WTC11 (cell line): ENCODE data around the gene LIMS2. TPM values are rescaled to one million over a fixed set of nuclear protein-coding genes. Genes with fewer than 3 reads are reported as not detected.

ENCODE experiments used
- ATAC-seq: fragments of 200-7000 bp; cut with Tn5 transposase; 2 replicates; pipeline ENCODE4 v1.10.0; 2021; ENCODE audit warnings: mild to moderate bottlenecking, moderate library complexity
- CTCF ChIA-PET: fragments of 300-600 bp; sonication (Branson Sonifier 250); formaldehyde crosslinking; loops from one replicate; lab custom pipeline; 2021; ENCODE audit warnings: antibody characterized with exemption; lab: Charles Lee
- POLR2A ChIA-PET: fragments of 350-600 bp; sonication (Branson Sonifier 250); formaldehyde crosslinking; loops from one replicate; lab custom pipeline; 2021; ENCODE audit warnings: antibody characterized with exemption; lab: Charles Lee
- DNase-seq: peaks from one replicate; pipeline ENCODE4 v3.0.0; 2021; ENCODE audit warnings: low spot score
- H3K27ac Mint-ChIP-seq: 2 replicates; pipeline ENCODE4 v1.8.0; 2021; ENCODE audit warnings: mixed read lengths
- H3K27me3 Mint-ChIP-seq: 2 replicates; pipeline ENCODE4 v1.8.0; 2021; ENCODE audit warnings: low read depth, mild to moderate bottlenecking, moderate library complexity, mixed read lengths
- H3K36me3 Mint-ChIP-seq: 2 replicates; pipeline ENCODE4 v1.8.0; 2021; ENCODE audit warnings: mixed read lengths
- H3K4me1 Mint-ChIP-seq: 2 replicates; pipeline ENCODE4 v1.8.0; 2022; ENCODE audit warnings: mixed read lengths
- H3K4me3 Mint-ChIP-seq: 2 replicates; pipeline ENCODE4 v1.8.0; 2021; ENCODE audit warnings: mild to moderate bottlenecking, moderate library complexity, mixed read lengths
- H3K9me3 Mint-ChIP-seq: 2 replicates; pipeline ENCODE4 v1.8.0; 2021; ENCODE audit warnings: mixed read lengths
- ATF6 ChIP-seq: sonication (generic); formaldehyde crosslinking; IDR thresholded peaks from 2 replicates; pipeline ENCODE4 v1.8.1; 2023; ENCODE audit warnings: mild to moderate bottlenecking, missing genetic modification reagents
- ETV6 ChIP-seq: sonication (generic); formaldehyde crosslinking; IDR thresholded peaks from 2 replicates; pipeline ENCODE4 v1.8.1; 2022; ENCODE audit warnings: mild to moderate bottlenecking, missing genetic modification reagents
- FOXJ3 ChIP-seq: sonication (generic); formaldehyde crosslinking; IDR thresholded peaks from 2 replicates; pipeline ENCODE4 v1.9.0; 2021; ENCODE audit warnings: missing genetic modification reagents, mild to moderate bottlenecking, borderline replicate concordance
- HMGXB4 ChIP-seq: sonication (generic); formaldehyde crosslinking; IDR thresholded peaks from 2 replicates; pipeline ENCODE4 v1.8.1; 2023; ENCODE audit warnings: mild to moderate bottlenecking, moderate library complexity, missing genetic modification reagents
- SMAD3 ChIP-seq: sonication (generic); formaldehyde crosslinking; IDR thresholded peaks from 2 replicates; pipeline ENCODE4 v1.8.0; 2022; ENCODE audit warnings: missing genetic modification reagents, mild to moderate bottlenecking, borderline replicate concordance
- SOX15 ChIP-seq: fragments of 250-450 bp; sonication (Bioruptor Pico); IDR thresholded peaks from 2 replicates; pipeline ENCODE4 v1.9.0; 2021; ENCODE audit warnings: mild to moderate bottlenecking
- TEAD4 ChIP-seq: sonication (generic); formaldehyde crosslinking; IDR thresholded peaks from 2 replicates; pipeline ENCODE4 v1.8.0; 2022; ENCODE audit warnings: mild to moderate bottlenecking, missing genetic modification reagents
- USF1 ChIP-seq: sonication (generic); formaldehyde crosslinking; IDR thresholded peaks from 2 replicates; pipeline ENCODE4 v1.8.0; 2022; ENCODE audit warnings: mild to moderate bottlenecking, missing genetic modification reagents
- ZNF121 ChIP-seq: sonication (generic); formaldehyde crosslinking; IDR thresholded peaks from 2 replicates; pipeline ENCODE4 v1.8.0; 2023; ENCODE audit warnings: missing genetic modification reagents
- ZNF219 ChIP-seq: sonication (generic); formaldehyde crosslinking; IDR thresholded peaks from 2 replicates; pipeline ENCODE4 v1.8.0; 2023; ENCODE audit warnings: missing genetic modification reagents, mild to moderate bottlenecking, borderline replicate concordance
- ZNF416 ChIP-seq: fragments of 250-450 bp; sonication (Bioruptor Pico); IDR thresholded peaks from 2 replicates; pipeline ENCODE4 v1.9.0; 2021; ENCODE audit warnings: mild to moderate bottlenecking, inconsistent platforms
- ZNF425 ChIP-seq: fragments of 250-450 bp; sonication (Bioruptor Pico); conservative IDR thresholded peaks from 2 replicates; pipeline ENCODE4 v1.9.0; 2021; ENCODE audit warnings: mild to moderate bottlenecking
- ZSCAN18 ChIP-seq: fragments of 250-450 bp; sonication (Bioruptor Pico); IDR thresholded peaks from 2 replicates; pipeline ENCODE4 v2.1.2; 2022; ENCODE audit warnings: mild to moderate bottlenecking, moderate library complexity
- total RNA-seq: library from RNA; stranded (reverse); gene quantifications from 3 replicates; pipeline ENCODE4 v1.2.3, GENCODE V29; 2021

LIMS2 gene
- total RNA-seq, 1 experiment from 2014 or later, result 2.4 TPM

- no peak overlapping the region for H3K4me3 Mint-ChIP-seq
- ATAC-seq, result peak; percentile 55
- CTCF ChIA-PET, result interaction anchor here (2.1 to 2.2 kb wide), 2 partner anchors 15 to 31 kb away, joined by 10 to 11 read pairs; no protein-coding TSS in a partner anchor
- peaks cover 23% of the 10 kb centered on the region for H3K27me3 Mint-ChIP-seq
- no peak for TF ChIP-seq USF1 (CRISPR knock-in tag)
- TF ChIP-seq ZSCAN18, result no peak
- TF ChIP-seq TEAD4 (CRISPR knock-in tag), result no peak
- no peak for TF ChIP-seq HMGXB4 (CRISPR knock-in tag)
- no peak for TF ChIP-seq SMAD3
- TF ChIP-seq ETV6 (CRISPR knock-in tag), result no peak
- TF ChIP-seq ZNF416 (CRISPR knock-in tag), result no peak
- no peak for TF ChIP-seq SOX15 (CRISPR knock-in tag)
- no peak for TF ChIP-seq ZNF121 (CRISPR knock-in tag)
- no peak for TF ChIP-seq ZNF425 (CRISPR knock-in tag)
- TF ChIP-seq FOXJ3, result no peak
- no peak for TF ChIP-seq ZNF219 (CRISPR knock-in tag)
- DNase-seq, result no peak
- no peaks in the 10 kb centered on the region for H3K36me3 Mint-ChIP-seq
- H3K27ac Mint-ChIP-seq, result no peak overlapping the region
- POLR2A ChIA-PET, result no interaction called here
- no peaks in the 10 kb centered on the region for H3K9me3 Mint-ChIP-seq
- no peaks in the 10 kb centered on the region for H3K4me1 Mint-ChIP-seq
Observed at GRCh38 chr2:127681288-127681804, 6.0 kb upstream of the LIMS2 start.

GRCh38 chr2:127680706-127681287 is 5.5 kb upstream of the LIMS2 start:
- CTCF ChIA-PET, result interaction anchor here (1.0 to 2.2 kb wide), 4 partner anchors 15 to 90 kb away, joined by 3 to 11 read pairs (median 8); no protein-coding TSS in a partner anchor
- Mint-ChIP-seq H3K4me3 (no peak overlapping the region), H3K4me1 (peaks cover 4% of the 10 kb centered on the region), H3K27me3 (peaks cover 29% of the 10 kb centered on the region), H3K36me3 (no peaks in the 10 kb centered on the region), H3K27ac (no peak overlapping the region), H3K9me3 (no peaks in the 10 kb centered on the region)
- no peak for DNase-seq
- ATAC-seq, result no peak; the same call in 1 of the 2 replicates
- POLR2A ChIA-PET, result interaction anchor here (0.7 kb wide), 1 partner anchor 739 kb away, joined by 3 read pairs; no protein-coding TSS in a partner anchor
- TF ChIP-seq ZNF219 (CRISPR knock-in tag) (no peak), ATF6 (CRISPR knock-in tag) (no peak)
